Skeletal muscle cell (primary cell): ENCODE data around the gene STX4.

Source experiments
- DNase-seq: peaks from one replicate; pipeline ENCODE4 v3.0.0-alpha.2; 2010; ENCODE audit warnings: low read depth
- H3K4me3 ChIP-seq: 2 replicates; pipeline ENCODE4 v1.5.1; 2011; ENCODE audit warnings: low read depth, mild to moderate bottlenecking, control low read depth, low read length, moderate library complexity

The STX4 gene

GRCh38 chr16:31079342-31079944 is 46.1 kb downstream of the STX4 start:
- DNase-seq, result no peak

GRCh38 chr16:31080035-31080629 is 46.8 kb downstream of the STX4 start:
- DNase-seq, result no peak
- H3K4me3 ChIP-seq, result no peak overlapping the region

More at GRCh38 chr16:31079342-31079944, 46.1 kb downstream of the STX4 start:
- H3K4me3 ChIP-seq, result no peak overlapping the region

- H3K4me3 ChIP-seq, result no peak overlapping the region
- DNase-seq, result no peak
Observed at GRCh38 chr16:31080756-31081419, 47.5 kb downstream of the STX4 start.

- H3K4me3 ChIP-seq, result no peak overlapping the region
- no peak for DNase-seq
Observed at GRCh38 chr16:31081428-31082351, 48.3 kb downstream of the STX4 start.

GRCh38 chr16:31082368-31083045 is 49.1 kb downstream of the STX4 start:
- DNase-seq, result no peak

GRCh38 chr16:31083081-31083480 is 49.7 kb downstream of the STX4 start:
- no peak for DNase-seq
- no peak overlapping the region for H3K4me3 ChIP-seq

More at GRCh38 chr16:31082368-31083045, 49.1 kb downstream of the STX4 start:
- no peak overlapping the region for H3K4me3 ChIP-seq

GRCh38 chr16:31083556-31083955 is 50.2 kb downstream of the STX4 start:
- H3K4me3 ChIP-seq, result no peak overlapping the region
- no peak for DNase-seq

GRCh38 chr16:31083981-31084380 is 50.6 kb downstream of the STX4 start:
- no peak overlapping the region for H3K4me3 ChIP-seq
- DNase-seq, result no peak

- H3K4me3 ChIP-seq, result no peak overlapping the region
- DNase-seq, result no peak
Observed at GRCh38 chr16:31084584-31085302, 51.4 kb downstream of the STX4 start.

- DNase-seq, result no peak
Observed at GRCh38 chr16:31085411-31085810, 52.1 kb downstream of the STX4 start.

GRCh38 chr16:31085873-31086628 is 52.7 kb downstream of the STX4 start:
- no peak for DNase-seq

More at GRCh38 chr16:31085411-31085810, 52.1 kb downstream of the STX4 start:
- H3K4me3 ChIP-seq, result no peak overlapping the region

GRCh38 chr16:31086629-31086906 is 53.2 kb downstream of the STX4 start:
- no peak for DNase-seq
- no peak overlapping the region for H3K4me3 ChIP-seq

More at GRCh38 chr16:31085873-31086628, 52.7 kb downstream of the STX4 start:
- no peak overlapping the region for H3K4me3 ChIP-seq

GRCh38 chr16:31087481-31087880 is 54.1 kb downstream of the STX4 start:
- H3K4me3 ChIP-seq, result no peak overlapping the region
- no peak for DNase-seq

GRCh38 chr16:31087971-31088370 is 54.6 kb downstream of the STX4 start:
- no peak for DNase-seq
- no peak overlapping the region for H3K4me3 ChIP-seq

- H3K4me3 ChIP-seq, result no peak within 1 kb of the TSS
- no peak for DNase-seq
Observed at GRCh38 chr16:31088459-31089183, 55.3 kb downstream of the STX4 start, which contains the start of gene PRSS53. Gene PRSS53 (minus strand): TSS chr16:31088943. CDS start chr16:31088809, 134 bp downstream.

- DNase-seq, result no peak
- H3K4me3 ChIP-seq, result no peak overlapping the region
Observed at GRCh38 chr16:31089199-31089598, 55.8 kb downstream of the STX4 start.
